ENCODE results near the gene RELCH. TPM values are rescaled to one million over a fixed set of nuclear protein-coding genes. Genes with fewer than 3 reads are reported as not detected.

RELCH gene
- total RNA-seq, 1 experiment from 2014 or later, result 21.6 TPM

DNA sequence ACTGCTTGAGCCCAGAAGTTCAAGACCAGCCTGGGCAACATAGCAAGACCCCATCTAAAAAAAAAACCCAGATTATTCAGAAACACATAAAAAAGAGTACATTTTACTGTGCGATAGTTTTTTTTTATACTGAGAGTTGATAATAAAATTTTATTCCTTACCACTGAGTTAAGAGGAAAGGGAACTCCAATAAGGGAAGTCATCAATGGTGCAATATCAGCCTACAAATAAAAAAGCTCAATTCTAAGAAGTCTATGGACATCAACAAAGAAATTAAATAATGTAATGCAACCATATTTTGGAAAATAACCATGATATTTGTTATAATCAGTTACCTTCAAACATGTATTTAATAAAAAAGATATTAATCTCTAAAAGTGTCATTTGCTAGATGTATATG, 46.8 kb upstream of the RELCH start:
- ChIA-PET CTCF (no interaction called here), POLR2A (ENCODE audit: unreplicated experiment) (no interaction called here)
- Histone ChIP-seq H3K9me2 (replicated peaks; ENCODE audit: low read length) (no peaks in the 10 kb centered on the region), H3K4me3 (ENCODE audit: low read length) (no peak overlapping the region), H3K9ac (ENCODE audit: low read length) (no peak overlapping the region), H3K9me3 (ENCODE audit: low read length) (no peaks in the 10 kb centered on the region), H3K27me3 (ENCODE audit: low read length) (no peaks in the 10 kb centered on the region), H3K36me3 (ENCODE audit: low read depth, low read length) (no peaks in the 10 kb centered on the region), H3K4me2 (ENCODE audit: low read length) (no peak overlapping the region), H3K27ac (ENCODE audit: low read length) (no peak overlapping the region), H3F3A (ENCODE audit: low read length, unreplicated experiment) (no peaks in the 10 kb centered on the region), H4K20me1 (ENCODE audit: low read length) (no peaks in the 10 kb centered on the region), H3K79me2 (ENCODE audit: low read length) (no peaks in the 10 kb centered on the region), H2AFZ (ENCODE audit: low read length) (no peak overlapping the region), H3K4me1 (ENCODE audit: insufficient read depth, low read length) (no peaks in the 10 kb centered on the region)
- no peak for DNase-seq
- no peak for ATAC-seq
- TF ChIP-seq EZH2 (IDR thresholded peaks at IDR 0.05; ENCODE audit: low read length, unreplicated experiment), result no peak
- no peak for TF ChIP-seq EZH2phosphoT487 (IDR thresholded peaks at IDR 0.05; ENCODE audit: borderline replicate concordance, low read length)
- TF ChIP-seq, protein P1, sequence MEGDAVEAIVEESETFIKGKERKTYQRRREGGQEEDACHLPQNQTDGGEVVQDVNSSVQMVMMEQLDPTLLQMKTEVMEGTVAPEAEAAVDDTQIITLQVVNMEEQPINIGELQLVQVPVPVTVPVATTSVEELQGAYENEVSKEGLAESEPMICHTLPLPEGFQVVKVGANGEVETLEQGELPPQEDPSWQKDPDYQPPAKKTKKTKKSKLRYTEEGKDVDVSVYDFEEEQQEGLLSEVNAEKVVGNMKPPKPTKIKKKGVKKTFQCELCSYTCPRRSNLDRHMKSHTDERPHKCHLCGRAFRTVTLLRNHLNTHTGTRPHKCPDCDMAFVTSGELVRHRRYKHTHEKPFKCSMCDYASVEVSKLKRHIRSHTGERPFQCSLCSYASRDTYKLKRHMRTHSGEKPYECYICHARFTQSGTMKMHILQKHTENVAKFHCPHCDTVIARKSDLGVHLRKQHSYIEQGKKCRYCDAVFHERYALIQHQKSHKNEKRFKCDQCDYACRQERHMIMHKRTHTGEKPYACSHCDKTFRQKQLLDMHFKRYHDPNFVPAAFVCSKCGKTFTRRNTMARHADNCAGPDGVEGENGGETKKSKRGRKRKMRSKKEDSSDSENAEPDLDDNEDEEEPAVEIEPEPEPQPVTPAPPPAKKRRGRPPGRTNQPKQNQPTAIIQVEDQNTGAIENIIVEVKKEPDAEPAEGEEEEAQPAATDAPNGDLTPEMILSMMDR (conservative IDR thresholded peaks at IDR 0.05; ENCODE audit: low read depth, low read length), result no peak
- intact Hi-C loops (cut with micrococcal nuclease), result no loop called here
- BruUV-seq (replicated peaks), result no TSS peak

DNA sequence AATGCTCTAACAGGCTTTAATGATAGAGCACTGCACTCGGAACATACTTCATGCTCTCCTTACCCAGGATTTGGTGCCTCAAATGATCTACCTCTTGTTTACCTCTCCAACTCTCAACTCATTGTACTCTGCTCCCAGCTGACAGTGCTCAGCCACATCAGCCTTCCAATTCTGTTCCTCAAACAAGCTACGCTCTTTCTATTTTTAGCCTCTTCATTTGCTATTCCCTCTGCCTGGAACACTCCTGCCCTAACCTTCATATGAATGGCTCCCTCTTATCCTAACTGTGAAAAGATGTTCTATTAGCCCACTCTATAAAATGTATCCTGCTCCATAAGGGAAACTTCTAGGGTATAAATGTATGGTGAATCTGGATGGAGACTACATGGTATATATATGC, 42.7 kb upstream of the RELCH start:
- DNase-seq, result no peak
- no peak overlapping the region for H3K4me3 ChIP-seq (ENCODE audit: low read length)
- H3K4me1 ChIP-seq (ENCODE audit: insufficient read depth, low read length), result no peaks in the 10 kb centered on the region
- no peaks in the 10 kb centered on the region for H3K27me3 ChIP-seq (ENCODE audit: low read length)
- H4K20me1 ChIP-seq (ENCODE audit: low read length), result no peaks in the 10 kb centered on the region
- H3K79me2 ChIP-seq (ENCODE audit: low read length), result no peaks in the 10 kb centered on the region
- no peak overlapping the region for H3K27ac ChIP-seq (ENCODE audit: low read length)
- ATAC-seq, result no peak
- POLR2A ChIA-PET (ENCODE audit: unreplicated experiment), result no interaction called here
- H3K4me2 ChIP-seq (ENCODE audit: low read length), result no peak overlapping the region
- no peaks in the 10 kb centered on the region for H3K9me2 ChIP-seq (replicated peaks; ENCODE audit: low read length)
- intact Hi-C loops (cut with micrococcal nuclease), result no loop called here
- no TSS peak for BruUV-seq (replicated peaks)
- no peak overlapping the region for H2AFZ ChIP-seq (ENCODE audit: low read length)
- TF ChIP-seq, protein P1 (conservative IDR thresholded peaks at IDR 0.05; ENCODE audit: low read depth, low read length), result no peak
- TF ChIP-seq EZH2phosphoT487 (IDR thresholded peaks at IDR 0.05; ENCODE audit: borderline replicate concordance, low read length), result no peak
- no peak for TF ChIP-seq EZH2 (IDR thresholded peaks at IDR 0.05; ENCODE audit: low read length, unreplicated experiment)
- H3F3A ChIP-seq (ENCODE audit: low read length, unreplicated experiment), result no peaks in the 10 kb centered on the region
- no peaks in the 10 kb centered on the region for H3K9me3 ChIP-seq (ENCODE audit: low read length)
- CTCF ChIA-PET, result no interaction called here
- H3K36me3 ChIP-seq (ENCODE audit: low read depth, low read length), result no peaks in the 10 kb centered on the region
- H3K9ac ChIP-seq (ENCODE audit: low read length), result no peak overlapping the region

DNA sequence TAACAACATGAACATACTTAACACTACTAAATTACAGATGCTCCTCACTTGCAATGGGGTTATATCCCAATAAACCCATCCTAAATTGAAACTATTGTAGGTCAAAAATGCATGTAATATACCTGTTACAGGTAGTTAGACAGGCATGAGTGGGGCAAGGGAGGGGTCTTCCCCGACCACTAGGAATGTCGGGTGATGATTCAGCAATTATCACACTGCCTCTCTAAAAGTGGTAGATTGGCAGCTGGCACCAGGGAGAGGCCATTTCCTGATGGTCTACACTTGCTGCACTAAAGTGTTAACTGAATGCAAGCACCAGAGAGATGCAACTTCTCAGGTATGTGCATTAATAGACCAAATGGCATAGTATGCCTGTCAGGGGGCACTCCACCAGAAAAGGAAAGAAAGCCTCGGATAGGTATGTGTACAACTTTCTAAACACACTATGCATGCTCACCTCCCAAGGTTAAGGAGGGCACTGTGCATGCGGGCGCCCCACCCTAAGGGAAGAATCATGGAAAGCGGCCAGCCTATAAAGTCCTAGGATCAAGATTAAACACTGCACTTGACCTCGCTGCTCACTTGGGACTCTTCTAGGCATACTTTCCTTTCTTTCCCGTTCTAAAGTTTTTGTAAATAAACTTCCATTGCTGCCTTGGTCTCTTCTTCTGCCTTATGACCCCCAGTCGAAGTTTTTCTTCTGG, 35.8 kb upstream of the RELCH start:
- no peak for DNase-seq
- TF ChIP-seq EZH2 (IDR thresholded peaks at IDR 0.05; ENCODE audit: low read length, unreplicated experiment), result no peak
- TF ChIP-seq EZH2phosphoT487 (IDR thresholded peaks at IDR 0.05; ENCODE audit: borderline replicate concordance, low read length), result no peak
- TF ChIP-seq, protein P1 (conservative IDR thresholded peaks at IDR 0.05; ENCODE audit: low read depth, low read length), result no peak
- no peak overlapping the region for H3K9ac ChIP-seq (ENCODE audit: low read length)

More for the DNA sequence above, 35.8 kb upstream of the RELCH start:
- POLR2A ChIA-PET (ENCODE audit: unreplicated experiment), result no interaction called here
- no peak for ATAC-seq
- H3K79me2 ChIP-seq (ENCODE audit: low read length), result no peaks in the 10 kb centered on the region
- H3K4me1 ChIP-seq (ENCODE audit: insufficient read depth, low read length), result no peaks in the 10 kb centered on the region
- no TSS peak for BruUV-seq (replicated peaks)
- H3F3A ChIP-seq (ENCODE audit: low read length, unreplicated experiment), result no peaks in the 10 kb centered on the region
- no peak overlapping the region for H3K4me2 ChIP-seq (ENCODE audit: low read length)
- no peaks in the 10 kb centered on the region for H3K9me3 ChIP-seq (ENCODE audit: low read length)
- H3K4me3 ChIP-seq (ENCODE audit: low read length), result no peak overlapping the region
- no peak overlapping the region for H2AFZ ChIP-seq (ENCODE audit: low read length)
- H4K20me1 ChIP-seq (ENCODE audit: low read length), result no peaks in the 10 kb centered on the region
- H3K27me3 ChIP-seq (ENCODE audit: low read length), result no peaks in the 10 kb centered on the region
- no peak overlapping the region for H3K27ac ChIP-seq (ENCODE audit: low read length)
- CTCF ChIA-PET, result no interaction called here
- no peaks in the 10 kb centered on the region for H3K9me2 ChIP-seq (replicated peaks; ENCODE audit: low read length)
- no peaks in the 10 kb centered on the region for H3K36me3 ChIP-seq (ENCODE audit: low read depth, low read length)
- intact Hi-C loops (cut with micrococcal nuclease), result no loop called here

Data from PC-3 (cell line).